HG03039 (cell line): ENCODE results near the gene WDFY4.

Experiments used
- ATAC-seq: cut with Tn5 transposase; IDR thresholded peaks from one replicate; pipeline ENCODE4 v1.9.1; 2021; ENCODE audit warnings: mild to moderate bottlenecking, moderate library complexity; ENCODE audit not compliant: unreplicated experiment

Gene WDFY4

DNA sequence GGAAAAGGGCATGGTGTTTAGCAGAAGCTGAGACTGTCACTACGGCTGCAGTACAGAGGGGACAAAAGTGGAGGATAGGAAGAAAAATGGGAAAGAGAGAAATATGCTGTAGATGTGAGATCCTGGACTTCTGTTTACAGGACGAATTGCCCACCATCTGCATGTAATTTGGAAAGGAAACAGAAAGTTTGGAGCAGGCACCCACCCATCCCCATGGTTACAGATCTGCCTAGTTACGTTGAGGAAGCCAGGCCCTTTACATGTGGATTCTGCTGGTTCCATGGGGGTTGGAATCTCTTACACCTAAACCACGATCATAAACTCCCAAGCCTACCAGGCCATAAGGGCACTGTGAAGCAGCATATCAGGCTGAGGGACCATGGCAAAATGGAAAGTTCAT lies 84.3 kb downstream of the WDFY4 start:
- no peak for ATAC-seq

- no peak for ATAC-seq
Observed at GRCh38 chr10:48769706-48770435, 85.2 kb downstream of the WDFY4 start.

DNA sequence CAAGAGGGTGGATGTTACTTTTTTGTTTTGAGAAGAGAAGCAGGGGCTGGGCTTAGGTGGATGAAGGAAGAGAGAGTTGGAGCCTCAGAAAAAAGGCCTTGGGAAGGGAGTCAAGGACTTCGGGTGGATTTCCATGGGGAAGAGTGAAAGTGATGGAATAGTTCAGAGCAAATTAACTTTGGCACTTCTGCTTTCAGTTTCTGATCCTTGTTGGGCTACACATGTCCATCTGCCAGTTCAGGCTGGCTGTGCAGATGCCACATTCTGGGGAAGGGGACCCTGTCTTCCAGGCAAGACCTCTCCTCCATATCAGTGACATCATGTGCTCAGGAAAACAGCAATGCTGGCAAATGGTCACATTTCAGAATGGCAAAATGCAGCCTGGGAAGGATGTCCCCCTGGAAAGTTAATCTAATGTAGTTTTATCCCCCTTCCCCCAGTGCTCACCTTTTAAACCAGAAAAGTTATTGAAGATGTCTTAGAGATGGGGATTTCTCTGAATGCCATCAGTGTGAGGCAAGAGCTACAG lies 86.0 kb downstream of the WDFY4 start:
- ATAC-seq: no peak

DNA sequence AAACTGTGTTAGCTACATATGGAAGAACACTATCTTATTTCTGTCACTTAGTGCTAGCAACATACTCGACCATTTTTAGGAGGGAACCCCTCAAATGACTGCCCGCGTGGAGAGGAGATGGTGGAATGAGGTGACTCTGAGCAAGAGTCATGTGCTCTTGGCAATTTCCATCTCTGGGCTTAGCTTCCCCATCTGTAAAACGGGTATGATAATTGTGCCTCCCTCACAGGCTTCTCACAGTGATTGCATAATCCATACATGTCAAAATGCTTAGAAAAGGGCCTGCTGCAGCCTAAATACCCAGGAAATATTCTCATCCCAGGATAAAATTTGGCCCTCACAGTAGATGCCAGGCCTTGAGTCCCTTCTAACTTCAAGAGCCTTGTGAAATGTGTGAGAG lies 86.6 kb downstream of the WDFY4 start:
- ATAC-seq: no peak

DNA sequence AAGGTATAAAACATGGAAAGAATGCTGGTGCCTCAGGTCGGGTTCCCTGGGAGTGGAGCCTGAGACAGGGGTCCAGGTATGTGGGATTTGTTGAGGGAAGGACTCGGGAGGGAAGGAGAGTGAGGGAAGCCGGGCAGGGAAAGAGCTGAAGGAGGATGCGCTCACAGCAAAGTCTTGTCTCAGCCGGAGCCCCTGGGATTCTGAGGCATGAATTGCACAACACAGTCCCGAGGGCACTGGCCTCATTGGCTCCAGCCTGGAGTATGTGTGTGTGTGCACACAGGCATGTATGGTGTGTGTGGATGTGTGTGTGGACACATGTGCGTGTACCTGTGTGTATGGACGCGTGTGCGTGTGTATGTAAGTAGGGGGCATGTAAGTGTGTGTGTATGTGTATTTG lies 87.4 kb downstream of the WDFY4 start:
- no peak for ATAC-seq

DNA sequence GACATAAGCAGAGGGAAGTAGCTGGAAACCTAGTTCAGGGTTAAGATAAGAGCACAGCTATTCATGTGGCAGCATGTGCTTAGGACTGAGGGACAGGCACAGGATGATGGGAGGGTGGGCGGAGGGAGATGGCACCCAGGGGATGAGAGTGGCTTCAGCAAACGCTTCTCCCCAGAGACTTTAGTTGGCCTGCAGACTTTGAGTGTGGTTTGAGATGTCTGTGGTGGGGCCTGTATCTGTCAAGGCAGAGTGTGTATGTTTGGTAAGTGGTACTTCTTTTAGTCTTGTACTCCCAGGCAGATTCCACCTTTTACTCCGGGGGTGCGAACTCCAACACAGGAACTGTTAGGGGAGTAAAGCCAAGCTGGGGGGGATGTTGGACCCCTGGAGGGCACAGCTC lies 88.9 kb downstream of the WDFY4 start:
- no peak for ATAC-seq

DNA sequence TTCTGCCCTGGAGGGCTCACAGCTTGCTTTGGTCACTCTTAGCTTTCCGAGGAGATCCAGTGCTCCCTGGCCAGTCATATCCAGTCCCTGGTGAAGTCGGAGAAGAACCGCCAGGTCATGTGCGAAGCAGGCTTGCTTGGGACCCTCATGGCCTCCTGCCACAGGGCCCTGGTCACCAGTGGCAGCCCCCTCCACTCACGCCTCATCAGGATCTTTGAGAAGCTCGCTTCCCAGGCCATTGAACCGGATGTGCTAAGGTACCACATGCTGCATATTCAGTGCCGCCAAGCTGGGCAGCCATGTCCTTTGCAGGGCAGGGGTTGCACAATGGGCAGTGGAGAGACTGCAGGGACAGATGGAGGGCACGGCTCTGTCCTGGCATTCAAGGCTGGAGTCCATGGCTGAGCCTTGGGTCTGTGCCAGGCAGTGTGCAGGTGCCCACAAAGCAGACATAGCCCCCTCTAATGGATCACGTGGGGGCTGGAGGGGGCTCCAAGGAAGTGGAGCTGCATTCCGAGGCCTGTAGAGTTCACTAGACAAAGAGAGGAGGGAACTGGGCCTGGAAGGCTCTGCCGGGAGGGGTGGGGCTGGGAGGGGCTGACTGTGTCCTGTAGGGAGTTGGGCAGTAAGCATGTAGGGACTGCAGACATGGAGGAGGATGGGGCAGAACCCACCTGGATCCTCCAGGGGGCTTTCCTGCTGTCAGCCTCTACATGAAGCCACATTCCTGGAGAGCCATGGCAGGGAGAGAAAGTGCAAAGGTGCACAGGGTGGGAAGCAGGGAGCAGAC lies 89.9 kb downstream of the WDFY4 start:
- ATAC-seq: no peak

DNA sequence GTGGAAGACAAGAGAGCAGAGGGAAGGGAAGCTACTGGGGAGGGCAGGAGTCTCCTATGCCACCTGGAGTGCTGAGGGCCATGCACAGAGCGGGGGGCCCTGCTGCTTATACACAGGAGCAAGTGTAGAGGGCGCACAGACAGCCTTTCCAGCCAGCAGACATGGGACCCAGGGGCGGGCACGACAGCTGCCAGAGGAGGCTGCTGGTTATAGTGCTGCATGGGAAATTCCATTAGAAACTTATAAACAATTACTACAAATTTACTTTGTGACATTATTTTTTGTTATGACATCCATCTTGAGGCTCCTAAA lies 90.5 kb downstream of the WDFY4 start:
- ATAC-seq: no peak

- ATAC-seq: no peak
Observed at GRCh38 chr10:48776005-48776522, 91.4 kb downstream of the WDFY4 start.

- no peak for ATAC-seq
Observed at GRCh38 chr10:48776528-48776927, 91.9 kb downstream of the WDFY4 start.

GRCh38 chr10:48777110-48777509 lies 92.4 kb downstream of the WDFY4 start:
- ATAC-seq: no peak

DNA sequence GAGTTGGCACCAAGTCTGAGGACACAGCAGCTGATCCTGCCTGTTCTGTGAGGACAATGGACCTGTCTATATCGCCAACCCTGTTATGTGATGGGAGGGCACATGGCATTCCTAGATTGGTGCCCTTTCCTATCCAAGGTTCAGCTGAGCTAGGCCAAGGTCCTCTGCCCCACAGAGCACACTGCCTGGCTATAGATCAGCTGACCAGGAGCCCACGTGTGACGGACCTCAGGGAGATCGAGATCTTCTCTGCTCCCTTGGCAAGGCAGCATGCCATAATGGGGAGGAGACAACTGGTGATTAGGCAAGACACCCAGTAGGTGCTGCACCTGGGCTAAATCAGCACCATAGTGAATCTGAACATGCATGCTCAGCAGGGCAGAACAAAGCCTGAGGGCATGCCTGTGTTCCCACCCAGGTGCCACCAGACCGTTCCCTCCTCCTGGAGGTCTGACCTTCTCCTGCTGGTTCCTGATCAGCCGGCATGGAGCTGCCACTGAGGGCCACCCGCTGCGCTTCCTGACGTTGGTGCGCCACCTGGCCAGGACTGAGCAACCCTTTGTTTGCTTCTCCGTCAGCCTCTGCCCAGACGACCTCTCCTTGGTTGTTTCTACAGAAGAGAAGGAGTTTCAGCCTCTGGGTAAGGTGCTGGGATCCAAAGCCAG lies 93.7 kb downstream of the WDFY4 start:
- ATAC-seq: no peak

DNA sequence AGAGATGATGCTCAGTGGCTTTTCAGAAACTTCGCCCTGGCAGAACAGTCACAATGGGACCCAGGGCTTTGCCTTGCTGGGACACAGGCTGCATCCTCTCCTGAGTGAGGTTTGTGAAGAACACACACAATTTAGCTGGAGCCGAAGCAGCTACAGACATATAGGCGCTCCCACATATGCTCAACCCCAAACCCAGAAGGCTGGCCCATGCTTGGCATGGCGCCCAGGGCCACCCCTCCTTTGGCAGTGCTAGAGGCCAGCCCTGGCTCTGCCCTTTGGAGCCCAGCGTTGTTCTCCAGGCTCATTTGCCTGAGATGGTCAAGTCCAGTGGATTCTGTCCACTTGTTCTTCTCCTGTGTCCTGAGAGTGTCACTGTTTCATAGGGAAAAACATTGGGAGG lies 94.4 kb downstream of the WDFY4 start:
- ATAC-seq: no peak

DNA sequence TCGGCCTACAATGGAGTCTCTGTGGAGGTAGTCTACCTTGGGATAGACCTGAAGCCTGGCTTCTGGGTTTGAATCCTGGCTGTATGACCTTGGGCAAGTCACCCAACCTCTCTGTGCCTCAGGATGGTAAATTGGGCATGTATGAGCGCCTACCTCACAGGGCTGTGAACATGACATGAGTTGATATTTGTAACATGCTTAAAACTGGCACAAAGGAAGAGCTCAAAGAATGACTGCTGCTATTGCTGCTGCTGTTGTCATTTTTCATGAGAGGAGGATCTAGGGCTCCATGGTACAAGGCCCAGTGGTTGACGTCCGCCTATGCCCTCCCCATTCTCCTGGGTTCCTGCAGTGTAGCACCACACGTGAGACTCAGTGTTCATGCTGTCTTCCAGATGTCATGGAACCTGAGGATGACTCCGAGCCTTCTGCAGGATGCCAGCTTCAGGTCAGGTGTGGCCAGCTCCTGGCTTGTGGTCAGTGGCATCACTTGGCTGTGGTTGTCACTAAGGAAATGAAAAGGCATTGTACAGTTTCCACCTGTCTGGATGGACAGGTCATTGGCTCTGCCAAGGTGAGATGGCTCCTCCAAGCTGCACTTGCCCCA lies 95.0 kb downstream of the WDFY4 start:
- ATAC-seq: no peak

GRCh38 chr10:48780341-48780740 lies 95.7 kb downstream of the WDFY4 start:
- no peak for ATAC-seq

DNA sequence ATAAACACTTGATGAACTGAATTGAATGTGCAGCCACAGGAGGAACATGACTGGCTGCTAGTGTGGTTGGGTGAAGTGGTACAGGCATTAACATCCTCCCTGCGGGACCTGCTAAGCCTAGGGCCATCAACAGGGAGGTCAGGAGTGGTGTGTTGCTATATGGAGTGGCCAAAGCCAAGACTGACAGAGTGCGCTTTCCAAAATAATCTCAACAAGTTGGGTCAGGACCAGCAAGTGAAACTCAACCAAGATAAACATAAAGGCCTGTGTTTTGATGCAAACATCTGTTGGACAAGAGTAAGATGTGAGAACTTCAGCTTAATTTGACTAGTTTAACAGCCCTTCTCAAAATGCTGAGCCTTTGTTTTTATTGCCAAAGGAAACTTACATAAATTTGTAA lies 97.7 kb downstream of the WDFY4 start:
- no peak for ATAC-seq

GRCh38 chr10:48784031-48784430 lies 99.4 kb downstream of the WDFY4 start:
- no peak for ATAC-seq

GRCh38 chr10:48785796-48786195 lies 101.1 kb downstream of the WDFY4 start:
- no peak for ATAC-seq

GRCh38 chr10:48786606-48787282 lies 102.1 kb downstream of the WDFY4 start:
- ATAC-seq: no peak

- no peak for ATAC-seq
Observed at GRCh38 chr10:48788554-48788953, 103.9 kb downstream of the WDFY4 start.
